Chondrocyte (in vitro differentiated cells): ENCODE data around the gene PPP1R9B. TPM values are rescaled to one million over a fixed set of nuclear protein-coding genes. Genes with fewer than 3 reads are reported as not detected.
A peak's percentile ranks its signal among the peaks of the same experiment; 100 is the strongest.

ENCODE experiments used
- DNase-seq: peaks from one replicate; pipeline ENCODE4 v3.0.0; 2021; ENCODE audit warnings: mixed read lengths, low spot score
- H3K27ac Mint-ChIP-seq: one replicate; pipeline ENCODE4 v1.8.0; 2021; ENCODE audit warnings: mild to moderate bottlenecking, moderate library complexity, mixed read lengths; ENCODE audit not compliant: unreplicated experiment
- H3K27me3 Mint-ChIP-seq: 2 replicates; pipeline ENCODE4 v1.8.0; 2021; ENCODE audit warnings: low read depth, mixed read lengths
- H3K36me3 Mint-ChIP-seq: 2 replicates; pipeline ENCODE4 v1.8.0; 2021; ENCODE audit warnings: low read depth, mixed read lengths
- H3K4me1 Mint-ChIP-seq: 2 replicates; pipeline ENCODE4 v1.8.0; 2021; ENCODE audit warnings: low read depth, mild to moderate bottlenecking, mixed read lengths
- H3K4me3 Mint-ChIP-seq: one replicate; pipeline ENCODE4 v1.8.0; 2021; ENCODE audit warnings: mild to moderate bottlenecking, moderate library complexity, mixed read lengths; ENCODE audit not compliant: unreplicated experiment
- H3K9me3 Mint-ChIP-seq: 2 replicates; pipeline ENCODE4 v1.8.0; 2021; ENCODE audit warnings: low read depth, mixed read lengths
- CTCF ChIP-seq: fragments of 200-600 bp; sonication (generic); IDR thresholded peaks from 2 replicates; pipeline ENCODE4 v1.5.0; 2021; ENCODE audit warnings: antibody characterized with exemption, mild to moderate bottlenecking, moderate library complexity
- total RNA-seq: library from RNA; stranded (reverse); gene quantifications from 3 replicates; pipeline ENCODE4 v1.2.1, GENCODE V29; 2021

The PPP1R9B gene
- total RNA-seq, 1 donor from 2014 or later: 79.3 TPM

GRCh38 chr17:50135316-50136095 lies 15.0 kb downstream of the PPP1R9B start:
- H3K27me3 Mint-ChIP-seq: no peaks in the 10 kb centered on the region
- peak overlapping the region; percentile 57 for H3K27ac Mint-ChIP-seq
- peaks cover 37% of the 10 kb centered on the region for H3K4me1 Mint-ChIP-seq
- no peak for DNase-seq
- no peaks in the 10 kb centered on the region for H3K9me3 Mint-ChIP-seq
- H3K4me3 Mint-ChIP-seq: no peak overlapping the region
- H3K36me3 Mint-ChIP-seq: peaks cover 41% of the 10 kb centered on the region
- TF ChIP-seq CTCF: no peak

GRCh38 chr17:50134206-50135110 lies 16.0 kb downstream of the PPP1R9B start:
- Mint-ChIP-seq H3K27me3 (no peaks in the 10 kb centered on the region), H3K27ac (peak overlapping the region; percentile 59), H3K9me3 (no peaks in the 10 kb centered on the region), H3K4me3 (no peak overlapping the region), H3K36me3 (peaks cover 33% of the 10 kb centered on the region), H3K4me1 (peaks cover 35% of the 10 kb centered on the region)
- DNase-seq: no peak
- no peak for TF ChIP-seq CTCF

GRCh38 chr17:50133769-50134099 lies 16.7 kb downstream of the PPP1R9B start:
- no peaks in the 10 kb centered on the region for H3K9me3 Mint-ChIP-seq
- peaks cover 38% of the 10 kb centered on the region for H3K4me1 Mint-ChIP-seq
- no peaks in the 10 kb centered on the region for H3K27me3 Mint-ChIP-seq
- DNase-seq: no peak
- H3K27ac Mint-ChIP-seq: peak overlapping the region; percentile 59
- no peak overlapping the region for H3K4me3 Mint-ChIP-seq
- TF ChIP-seq CTCF: no peak
- H3K36me3 Mint-ChIP-seq: peaks cover 30% of the 10 kb centered on the region

GRCh38 chr17:50133028-50133768 lies 17.3 kb downstream of the PPP1R9B start:
- DNase-seq: no peak
- peaks cover 43% of the 10 kb centered on the region for H3K4me1 Mint-ChIP-seq
- no peak for TF ChIP-seq CTCF
- H3K27me3 Mint-ChIP-seq: no peaks in the 10 kb centered on the region
- no peak overlapping the region for H3K4me3 Mint-ChIP-seq
- H3K36me3 Mint-ChIP-seq: peaks cover 25% of the 10 kb centered on the region
- no peaks in the 10 kb centered on the region for H3K9me3 Mint-ChIP-seq
- peak overlapping the region; percentile 61 for H3K27ac Mint-ChIP-seq
